ENCODE data around the gene IQGAP2.

Gene IQGAP2

DNA sequence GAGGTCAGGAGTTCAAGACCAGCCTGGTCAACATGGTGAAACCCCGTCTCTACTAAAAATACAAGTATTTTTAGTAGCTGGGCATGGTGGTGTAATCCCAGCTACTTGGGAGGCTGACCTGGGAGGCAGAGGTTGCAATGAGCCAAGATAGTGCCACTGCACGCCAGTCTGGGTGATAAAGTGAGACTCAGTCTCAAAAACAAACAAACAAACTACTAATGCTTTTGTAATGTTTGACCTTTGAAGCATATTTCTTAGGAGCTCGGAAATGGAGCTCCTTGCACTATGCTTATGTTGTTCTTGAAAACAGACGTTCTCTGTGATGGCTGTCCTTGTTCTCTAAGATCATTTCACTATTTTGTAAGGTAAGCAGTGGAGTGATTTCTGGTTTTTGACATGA, 214.1 kb downstream of the IQGAP2 start:
- TF ChIP-seq, protein P1, sequence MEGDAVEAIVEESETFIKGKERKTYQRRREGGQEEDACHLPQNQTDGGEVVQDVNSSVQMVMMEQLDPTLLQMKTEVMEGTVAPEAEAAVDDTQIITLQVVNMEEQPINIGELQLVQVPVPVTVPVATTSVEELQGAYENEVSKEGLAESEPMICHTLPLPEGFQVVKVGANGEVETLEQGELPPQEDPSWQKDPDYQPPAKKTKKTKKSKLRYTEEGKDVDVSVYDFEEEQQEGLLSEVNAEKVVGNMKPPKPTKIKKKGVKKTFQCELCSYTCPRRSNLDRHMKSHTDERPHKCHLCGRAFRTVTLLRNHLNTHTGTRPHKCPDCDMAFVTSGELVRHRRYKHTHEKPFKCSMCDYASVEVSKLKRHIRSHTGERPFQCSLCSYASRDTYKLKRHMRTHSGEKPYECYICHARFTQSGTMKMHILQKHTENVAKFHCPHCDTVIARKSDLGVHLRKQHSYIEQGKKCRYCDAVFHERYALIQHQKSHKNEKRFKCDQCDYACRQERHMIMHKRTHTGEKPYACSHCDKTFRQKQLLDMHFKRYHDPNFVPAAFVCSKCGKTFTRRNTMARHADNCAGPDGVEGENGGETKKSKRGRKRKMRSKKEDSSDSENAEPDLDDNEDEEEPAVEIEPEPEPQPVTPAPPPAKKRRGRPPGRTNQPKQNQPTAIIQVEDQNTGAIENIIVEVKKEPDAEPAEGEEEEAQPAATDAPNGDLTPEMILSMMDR (IDR thresholded peaks at IDR 0.05; ENCODE audit: control extremely low read depth, extremely low read depth, low read depth, missing control alignments): no peak
- DNase-seq (ENCODE audit: extremely low spot score): no peak
- CTCF ChIA-PET: interaction anchor here (0.8 to 4.7 kb wide), 7 partner anchors 11 to 158 kb away, joined by 3 to 35 read pairs (median 3); no protein-coding TSS in a partner anchor
- POLR2A ChIA-PET: no interaction called here

DNA sequence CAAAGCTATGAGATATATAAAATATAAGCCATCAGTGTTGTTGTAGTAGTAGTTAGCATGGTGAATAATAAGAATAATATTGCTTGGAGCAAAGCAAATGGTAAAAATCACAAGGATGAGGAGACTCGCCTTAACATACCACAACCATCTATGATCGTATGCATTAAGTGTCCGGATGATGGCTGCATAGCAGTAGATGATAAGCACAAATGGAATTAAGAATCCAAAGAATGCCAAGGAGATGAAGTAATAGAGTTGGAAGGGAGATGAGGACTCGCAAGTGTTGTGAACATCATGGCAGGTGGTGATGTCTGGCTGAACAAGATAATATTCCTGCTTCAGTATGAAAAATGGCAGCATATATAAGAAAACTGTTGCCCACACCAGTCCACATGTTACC, 214.6 kb downstream of the IQGAP2 start:
- ChIA-PET POLR2A (no interaction called here), CTCF (interaction anchor here (0.8 to 4.7 kb wide), 7 partner anchors 10 to 157 kb away, joined by 3 to 35 read pairs (median 4); no protein-coding TSS in a partner anchor)
- TF ChIP-seq, protein P1 (IDR thresholded peaks at IDR 0.05; ENCODE audit: control extremely low read depth, extremely low read depth, low read depth, missing control alignments): no peak
- no peak for DNase-seq (ENCODE audit: extremely low spot score)

DNA sequence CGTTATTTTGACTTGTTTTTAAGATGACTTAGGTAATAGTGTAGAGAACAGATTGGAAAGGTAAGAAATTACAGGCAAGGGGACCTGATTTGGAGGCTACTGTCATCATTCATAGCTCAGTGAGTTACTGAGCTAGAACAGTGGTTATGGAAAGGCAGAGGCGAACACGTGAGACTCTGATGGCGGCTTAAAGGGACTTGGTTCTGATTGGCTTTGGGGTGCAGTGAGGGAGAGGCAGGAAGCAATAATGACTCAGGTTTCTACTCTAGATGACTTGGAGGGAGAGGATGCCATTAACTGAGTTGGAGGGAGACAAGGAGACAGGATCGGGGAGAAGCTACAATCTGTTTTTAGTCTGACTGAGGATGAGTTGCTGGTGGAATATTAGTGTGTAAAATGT, 217.1 kb downstream of the IQGAP2 start:
- POLR2A ChIA-PET: no interaction called here
- CTCF ChIA-PET: interaction anchor here (1.0 to 1.9 kb wide), 2 partner anchors 20 to 154 kb away, joined by 3 to 5 read pairs; no protein-coding TSS in a partner anchor
- TF ChIP-seq, protein P1 (IDR thresholded peaks at IDR 0.05; ENCODE audit: control extremely low read depth, extremely low read depth, low read depth, missing control alignments): no peak
- no peak for DNase-seq (ENCODE audit: extremely low spot score)

DNA sequence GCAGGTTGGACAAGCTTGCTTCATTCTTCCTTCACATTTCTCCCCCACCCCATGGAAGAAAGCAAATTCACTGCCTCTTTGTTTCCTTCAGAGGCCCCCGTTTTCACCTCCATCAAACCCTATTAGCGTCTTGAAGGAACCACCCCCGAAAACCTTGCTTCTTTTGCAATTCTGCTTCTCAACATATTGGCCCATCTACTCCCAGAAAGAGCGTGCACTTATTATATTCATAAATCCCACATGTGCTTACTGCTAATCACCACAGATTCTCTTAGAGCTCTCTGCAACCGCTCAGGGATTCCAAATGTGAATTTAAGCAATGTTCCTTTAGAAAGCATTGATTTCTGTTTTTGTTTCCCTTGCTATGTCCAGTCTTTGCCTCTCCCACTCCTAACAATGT, 219.0 kb downstream of the IQGAP2 start:
- TF ChIP-seq, protein P1 (IDR thresholded peaks at IDR 0.05; ENCODE audit: control extremely low read depth, extremely low read depth, low read depth, missing control alignments): no peak
- no peak for DNase-seq (ENCODE audit: extremely low spot score)
- POLR2A ChIA-PET: no interaction called here
- CTCF ChIA-PET: no interaction called here

DNA sequence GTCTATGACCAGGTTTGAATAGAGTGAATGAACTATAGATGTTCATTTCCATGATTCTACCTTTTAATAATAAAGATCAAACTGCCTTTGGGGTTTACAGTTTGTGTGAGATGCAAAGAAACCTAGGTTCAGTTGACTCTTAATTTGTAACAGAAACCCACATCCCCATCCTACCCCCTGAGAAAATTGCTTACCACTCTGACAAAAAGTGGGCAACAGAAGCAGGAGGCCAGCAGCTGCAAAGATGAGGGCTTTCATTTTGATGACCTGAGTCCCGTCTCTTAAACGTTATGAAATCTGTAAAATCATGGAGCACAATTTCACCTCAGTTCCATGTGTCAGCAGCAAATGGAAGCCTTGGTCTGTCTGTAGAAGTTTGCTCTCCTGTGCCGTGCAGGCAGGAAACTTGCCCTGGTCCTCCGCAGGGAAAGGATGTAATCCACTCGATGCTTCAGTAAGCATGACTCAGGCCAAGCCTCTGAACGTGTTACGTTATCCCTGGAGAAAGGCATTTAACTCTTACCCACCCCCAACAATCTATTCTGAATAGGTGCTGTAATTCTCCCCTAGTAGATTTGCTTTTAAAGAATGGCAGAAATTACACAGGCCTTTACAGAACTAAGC, 220.0 kb downstream of the IQGAP2 start, which contains the start of gene F2RL2:
Gene F2RL2 (minus strand): TSS at position 431 of the 624 bp plus-strand sequence. CDS start 173 bp downstream, at position 258.
- no peak for DNase-seq (ENCODE audit: extremely low spot score)
- CTCF ChIA-PET: interaction anchor here (1.0 to 2.0 kb wide), 2 partner anchors 11 to 17 kb away, joined by 3 to 5 read pairs; no protein-coding TSS in a partner anchor
- POLR2A ChIA-PET: no interaction called here
- TF ChIP-seq, protein P1 (IDR thresholded peaks at IDR 0.05; ENCODE audit: control extremely low read depth, extremely low read depth, low read depth, missing control alignments): no peak

DNA sequence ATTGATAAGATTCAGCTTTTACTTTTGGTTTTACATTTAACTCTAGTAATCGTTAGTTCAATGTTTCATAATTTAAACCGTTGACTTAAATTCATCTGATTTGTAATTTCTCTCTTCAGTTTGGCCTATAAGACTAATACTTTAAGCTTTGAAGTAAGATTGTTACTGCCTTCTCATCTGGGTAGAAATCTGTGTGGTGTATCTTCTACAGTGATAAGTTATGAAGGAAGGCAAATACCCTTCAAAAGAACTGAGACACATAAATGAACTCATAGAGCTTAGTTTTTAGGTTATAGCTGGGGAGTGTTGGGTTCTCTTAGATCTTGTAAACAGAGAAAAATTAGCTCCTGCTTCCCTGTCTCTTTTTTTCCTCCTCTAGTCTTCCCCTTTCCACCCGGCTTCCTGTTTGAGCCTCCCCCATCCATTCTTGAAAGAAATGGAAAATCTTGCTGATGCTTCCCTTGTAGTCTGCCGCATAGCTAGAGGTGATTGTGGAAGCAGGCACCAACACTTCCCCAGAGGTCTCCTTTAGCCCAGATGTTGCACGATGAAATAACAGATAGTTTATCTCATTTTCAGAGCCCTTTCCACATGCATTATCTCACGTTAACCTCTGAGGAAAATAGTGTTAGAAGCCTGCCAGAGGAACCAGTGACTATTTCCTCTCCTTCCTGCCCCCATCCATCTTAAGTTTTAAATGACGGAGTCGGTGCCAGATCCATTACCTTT, 222.2 kb downstream of the IQGAP2 start:
- TF ChIP-seq, protein P1 (IDR thresholded peaks at IDR 0.05; ENCODE audit: control extremely low read depth, extremely low read depth, low read depth, missing control alignments): no peak
- DNase-seq (ENCODE audit: extremely low spot score): no peak
- CTCF ChIA-PET: interaction anchor here (1.0 to 2.0 kb wide), 6 partner anchors 9 to 149 kb away, joined by 3 to 7 read pairs (median 5); no protein-coding TSS in a partner anchor
- POLR2A ChIA-PET: no interaction called here
